ENCODE data around the gene TARBP1.
A peak's percentile ranks its signal among the peaks of the same experiment; 100 is the strongest.

The TARBP1 gene

DNA sequence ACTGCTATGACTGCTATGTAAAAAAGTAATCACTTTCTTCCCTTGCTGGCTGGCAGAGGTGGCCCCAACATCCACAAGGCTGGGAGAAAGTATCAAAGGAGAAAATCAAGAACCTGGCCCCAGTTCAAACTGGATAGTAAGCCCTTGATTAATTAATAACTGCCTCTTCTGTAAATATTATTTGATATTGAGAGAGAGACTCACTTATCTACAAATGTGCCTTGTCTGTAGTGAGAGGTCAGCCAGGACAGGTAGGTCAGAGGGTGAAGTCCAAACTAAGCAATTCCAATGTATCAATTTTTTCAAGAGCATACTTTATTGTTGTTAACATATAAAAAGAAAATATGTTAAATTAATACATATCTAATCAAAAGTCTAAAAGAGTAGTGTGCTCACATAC lies 23.8 kb upstream of the TARBP1 start:
- Histone ChIP-seq H3K9me3 (ENCODE audit: control insufficient read depth, low read length) (no peaks in the 10 kb centered on the region), H3K36me3 (ENCODE audit: control insufficient read depth, insufficient read depth, low read length) (no peaks in the 10 kb centered on the region), H3K4me3 (ENCODE audit: low read length) (no peak overlapping the region), H3K4me1 (ENCODE audit: control insufficient read depth, insufficient read depth, low read length) (peaks cover 16% of the 10 kb centered on the region), H3K9ac (ENCODE audit: low read length) (no peak overlapping the region), H3K27me3 (ENCODE audit: control insufficient read depth, insufficient read depth, low read length) (no peaks in the 10 kb centered on the region)

DNA sequence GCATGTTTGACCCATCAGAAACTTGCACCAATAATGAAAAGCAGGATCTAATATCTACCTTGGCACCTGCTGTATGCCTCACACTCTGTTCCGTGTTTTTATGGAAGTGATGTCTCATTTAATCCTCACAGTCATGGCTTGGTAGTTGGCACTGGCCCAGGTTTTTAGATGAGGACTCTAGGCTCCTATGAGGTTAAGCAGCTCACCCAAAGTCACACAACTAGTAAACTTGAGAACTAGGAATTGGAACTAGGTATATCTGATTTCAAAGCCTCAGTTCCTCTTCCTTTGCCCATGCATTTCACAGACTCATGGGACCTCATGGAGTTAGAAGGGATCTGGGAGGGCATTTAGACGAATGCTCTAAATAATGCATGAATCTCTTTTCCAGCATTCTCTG lies 21.3 kb upstream of the TARBP1 start:
- H3K4me3 ChIP-seq (ENCODE audit: low read length), result no peak overlapping the region
- H3K9ac ChIP-seq (ENCODE audit: low read length), result no peak overlapping the region
- H3K9me3 ChIP-seq (ENCODE audit: control insufficient read depth, low read length), result no peaks in the 10 kb centered on the region
- peaks cover 16% of the 10 kb centered on the region for H3K4me1 ChIP-seq (ENCODE audit: control insufficient read depth, insufficient read depth, low read length)
- H3K36me3 ChIP-seq (ENCODE audit: control insufficient read depth, insufficient read depth, low read length), result no peaks in the 10 kb centered on the region
- no peaks in the 10 kb centered on the region for H3K27me3 ChIP-seq (ENCODE audit: control insufficient read depth, insufficient read depth, low read length)

DNA sequence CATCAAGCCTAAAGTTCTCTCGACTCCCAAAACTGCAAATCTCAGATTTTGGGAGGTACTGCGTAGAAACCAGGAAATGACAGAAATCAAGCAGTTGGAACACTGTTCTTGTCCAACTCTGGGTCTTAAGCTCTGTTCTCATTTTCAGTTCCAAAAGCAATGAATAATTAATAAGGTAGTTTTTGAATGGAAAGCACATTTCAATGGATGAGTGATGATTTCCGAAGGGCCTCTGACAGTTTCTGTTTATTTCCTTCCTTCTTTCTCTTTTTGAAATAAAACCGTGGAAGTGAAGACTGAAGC lies 20.9 kb upstream of the TARBP1 start:
- no peaks in the 10 kb centered on the region for H3K36me3 ChIP-seq (ENCODE audit: control insufficient read depth, insufficient read depth, low read length)

DNA sequence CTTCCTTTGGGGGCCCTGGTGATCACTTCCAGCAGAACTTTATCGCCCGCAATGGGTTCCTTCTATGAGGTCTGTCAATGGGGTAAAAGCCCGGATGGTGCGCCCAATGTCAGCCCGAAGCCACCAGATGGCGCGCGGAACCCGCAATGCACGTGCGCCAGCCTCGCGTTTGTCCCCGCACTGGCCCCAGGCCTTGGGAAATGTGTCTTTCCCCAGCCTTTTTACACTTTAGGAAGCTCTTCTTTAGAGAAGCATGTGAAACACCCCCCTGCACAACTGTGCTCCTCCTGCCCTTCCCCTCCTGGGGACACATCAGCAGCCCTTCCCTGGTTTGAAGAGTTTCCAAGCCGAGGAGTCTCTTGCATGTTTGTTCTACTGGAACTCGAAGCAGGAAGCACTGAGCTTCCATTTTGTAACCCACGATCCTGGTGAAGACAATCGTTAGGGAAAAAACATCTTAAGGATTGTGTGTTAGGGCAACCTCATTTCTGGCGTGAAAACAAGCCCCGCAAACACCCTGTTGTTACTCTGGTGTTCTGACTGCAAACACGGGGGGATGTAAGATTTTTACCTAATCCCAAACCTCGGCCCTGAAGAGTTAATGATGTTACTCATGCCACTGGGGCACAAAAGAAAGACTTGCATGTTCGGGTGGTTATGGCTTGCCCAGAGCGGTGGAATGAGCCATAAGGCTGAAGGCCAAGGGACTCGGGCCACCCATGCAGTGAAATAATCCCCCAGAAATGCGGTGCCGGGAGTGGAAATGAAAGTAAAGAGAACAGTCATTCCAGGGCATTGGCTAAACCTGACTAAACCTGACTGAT lies 20.4 kb upstream of the TARBP1 start:
- no peak overlapping the region for H3K4me3 ChIP-seq (ENCODE audit: low read length)

More for the DNA sequence above, 20.9 kb upstream of the TARBP1 start:
- no peaks in the 10 kb centered on the region for H3K27me3 ChIP-seq (ENCODE audit: control insufficient read depth, insufficient read depth, low read length)
- H3K9me3 ChIP-seq (ENCODE audit: control insufficient read depth, low read length), result no peaks in the 10 kb centered on the region
- no peak overlapping the region for H3K4me3 ChIP-seq (ENCODE audit: low read length)
- H3K4me1 ChIP-seq (ENCODE audit: control insufficient read depth, insufficient read depth, low read length), result peaks cover 20% of the 10 kb centered on the region
- H3K9ac ChIP-seq (ENCODE audit: low read length), result peak overlapping the region; percentile 61

DNA sequence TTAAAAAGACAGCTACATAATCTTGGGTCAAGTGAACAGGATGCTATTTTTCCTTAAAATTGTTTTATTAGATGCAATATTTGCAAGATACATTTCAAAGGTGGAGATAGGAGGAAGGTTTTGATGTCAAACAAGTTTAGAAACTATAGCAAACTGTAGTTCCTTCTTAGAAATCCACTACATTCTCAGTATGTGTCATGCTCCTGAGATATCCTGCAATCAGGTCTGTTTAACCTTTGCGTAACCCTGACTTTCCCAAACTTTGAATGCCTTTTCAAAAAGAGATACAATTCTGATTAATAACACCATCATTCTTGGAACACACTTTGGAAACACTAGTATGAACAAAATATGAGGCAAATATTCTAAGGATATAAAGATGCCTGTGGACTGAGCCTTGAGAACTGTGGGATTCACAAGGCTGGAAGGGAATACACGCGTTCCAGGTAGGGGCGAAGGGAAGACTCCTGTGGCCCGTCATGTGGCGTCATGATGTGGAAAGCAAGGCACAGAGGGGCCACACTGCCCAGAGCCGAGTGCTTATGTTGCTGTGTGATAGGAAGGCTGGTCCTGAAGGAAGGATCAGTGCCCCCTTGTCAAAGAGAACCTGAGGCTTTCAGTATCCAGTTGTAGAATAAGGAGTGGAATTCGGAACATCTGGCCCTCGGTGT lies 19.6 kb upstream of the TARBP1 start:
- Histone ChIP-seq H3K4me3 (ENCODE audit: low read length) (no peak overlapping the region), H3K9me3 (ENCODE audit: control insufficient read depth, low read length) (no peaks in the 10 kb centered on the region), H3K9ac (ENCODE audit: low read length) (peak overlapping the region; percentile 61), H3K27me3 (ENCODE audit: control insufficient read depth, insufficient read depth, low read length) (no peaks in the 10 kb centered on the region), H3K4me1 (ENCODE audit: control insufficient read depth, insufficient read depth, low read length) (peaks cover 20% of the 10 kb centered on the region), H3K36me3 (ENCODE audit: control insufficient read depth, insufficient read depth, low read length) (no peaks in the 10 kb centered on the region)

More for the DNA sequence above, 20.4 kb upstream of the TARBP1 start:
- Histone ChIP-seq H3K4me1 (ENCODE audit: control insufficient read depth, insufficient read depth, low read length) (peaks cover 20% of the 10 kb centered on the region), H3K9ac (ENCODE audit: low read length) (peak overlapping the region; percentile 61), H3K27me3 (ENCODE audit: control insufficient read depth, insufficient read depth, low read length) (no peaks in the 10 kb centered on the region), H3K36me3 (ENCODE audit: control insufficient read depth, insufficient read depth, low read length) (no peaks in the 10 kb centered on the region), H3K9me3 (ENCODE audit: control insufficient read depth, low read length) (no peaks in the 10 kb centered on the region)

DNA sequence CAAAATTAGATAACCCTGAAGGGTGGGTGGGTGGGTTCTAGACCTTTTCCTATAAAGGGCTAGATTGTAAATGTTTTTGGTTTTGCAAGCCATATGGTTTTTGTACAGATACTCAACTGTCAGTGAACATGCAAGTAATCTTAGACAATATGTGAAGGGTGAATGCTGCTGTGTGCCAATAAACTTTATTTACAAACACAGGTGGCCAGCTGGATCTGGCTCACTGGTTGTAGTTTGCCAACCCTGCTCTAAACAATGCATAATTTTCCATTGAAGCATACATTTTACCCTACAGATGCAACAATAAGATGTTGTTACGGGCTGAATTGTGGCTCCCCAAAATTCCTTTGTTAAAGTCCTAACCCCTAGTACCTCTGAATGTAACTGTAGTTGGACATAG lies 18.6 kb upstream of the TARBP1 start:
- Histone ChIP-seq H3K4me3 (ENCODE audit: low read length) (no peak overlapping the region), H3K9ac (ENCODE audit: low read length) (no peak overlapping the region), H3K27me3 (ENCODE audit: control insufficient read depth, insufficient read depth, low read length) (no peaks in the 10 kb centered on the region), H3K4me1 (ENCODE audit: control insufficient read depth, insufficient read depth, low read length) (peaks cover 20% of the 10 kb centered on the region), H3K36me3 (ENCODE audit: control insufficient read depth, insufficient read depth, low read length) (no peaks in the 10 kb centered on the region), H3K9me3 (ENCODE audit: control insufficient read depth, low read length) (no peaks in the 10 kb centered on the region)

DNA sequence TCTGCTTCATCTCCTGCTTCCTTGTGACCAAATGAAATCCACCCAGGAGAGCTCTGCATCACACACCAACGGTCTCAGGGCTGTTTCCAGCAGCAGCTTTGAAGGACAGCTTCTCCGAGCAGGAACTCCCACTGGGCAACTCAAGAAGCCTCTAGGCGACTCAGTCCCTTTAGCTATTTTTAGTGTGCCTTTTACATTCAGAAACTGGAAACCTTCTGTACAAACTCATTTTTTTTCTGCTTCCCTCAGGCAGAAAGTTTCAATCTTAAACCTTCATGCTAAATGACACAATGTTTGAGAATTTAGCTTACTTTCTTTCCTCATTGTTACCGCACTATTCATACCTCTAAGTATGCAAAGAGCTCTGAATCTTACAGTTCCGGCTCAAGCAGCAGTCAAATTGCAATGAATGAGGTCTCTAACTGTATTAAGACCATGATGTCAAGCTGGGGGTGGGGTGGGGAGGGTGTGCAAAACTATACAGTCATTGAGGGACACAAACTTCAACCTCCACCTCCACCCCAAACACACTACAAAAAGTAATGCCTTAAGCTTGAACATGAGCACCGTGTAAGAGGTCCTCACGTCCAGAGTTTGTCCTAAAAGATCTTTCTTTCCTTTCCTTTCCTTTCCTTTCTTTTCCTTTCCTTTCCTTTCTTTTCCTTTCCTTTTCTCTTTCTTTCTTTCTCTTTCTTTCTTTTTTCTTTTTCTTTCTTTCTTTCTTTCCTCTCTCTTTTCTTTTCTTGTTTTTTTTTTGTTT lies 16.4 kb upstream of the TARBP1 start:
- H3K4me1 ChIP-seq (ENCODE audit: control insufficient read depth, insufficient read depth, low read length), result peaks cover 29% of the 10 kb centered on the region
- no peaks in the 10 kb centered on the region for H3K36me3 ChIP-seq (ENCODE audit: control insufficient read depth, insufficient read depth, low read length)
- H3K9me3 ChIP-seq (ENCODE audit: control insufficient read depth, low read length), result no peaks in the 10 kb centered on the region
- H3K9ac ChIP-seq (ENCODE audit: low read length), result no peak overlapping the region
- H3K27me3 ChIP-seq (ENCODE audit: control insufficient read depth, insufficient read depth, low read length), result no peaks in the 10 kb centered on the region
- no peak overlapping the region for H3K4me3 ChIP-seq (ENCODE audit: low read length)

DNA sequence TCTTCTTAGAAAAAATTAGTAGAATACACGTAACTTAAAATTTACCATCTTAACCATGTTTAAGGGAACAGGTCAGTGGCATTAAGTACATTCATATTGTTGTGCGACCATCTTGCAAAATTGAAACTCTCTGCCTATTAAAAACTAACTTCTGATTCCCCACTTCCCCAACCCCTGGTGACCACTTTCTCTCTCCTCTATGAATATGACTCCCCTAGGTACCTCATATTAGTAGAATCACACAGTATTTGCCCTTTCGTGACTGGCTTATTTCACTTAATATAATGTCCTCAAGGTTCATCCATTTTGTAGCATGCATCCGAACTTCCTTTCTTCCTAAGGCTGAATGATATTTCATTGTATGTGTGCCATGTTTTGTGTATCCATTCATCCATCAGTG lies 15.1 kb upstream of the TARBP1 start:
- Histone ChIP-seq H3K4me1 (ENCODE audit: control insufficient read depth, insufficient read depth, low read length) (peaks cover 18% of the 10 kb centered on the region), H3K4me3 (ENCODE audit: low read length) (no peak overlapping the region), H3K27me3 (ENCODE audit: control insufficient read depth, insufficient read depth, low read length) (no peaks in the 10 kb centered on the region), H3K9me3 (ENCODE audit: control insufficient read depth, low read length) (no peaks in the 10 kb centered on the region), H3K9ac (ENCODE audit: low read length) (no peak overlapping the region), H3K36me3 (ENCODE audit: control insufficient read depth, insufficient read depth, low read length) (no peaks in the 10 kb centered on the region)

DNA sequence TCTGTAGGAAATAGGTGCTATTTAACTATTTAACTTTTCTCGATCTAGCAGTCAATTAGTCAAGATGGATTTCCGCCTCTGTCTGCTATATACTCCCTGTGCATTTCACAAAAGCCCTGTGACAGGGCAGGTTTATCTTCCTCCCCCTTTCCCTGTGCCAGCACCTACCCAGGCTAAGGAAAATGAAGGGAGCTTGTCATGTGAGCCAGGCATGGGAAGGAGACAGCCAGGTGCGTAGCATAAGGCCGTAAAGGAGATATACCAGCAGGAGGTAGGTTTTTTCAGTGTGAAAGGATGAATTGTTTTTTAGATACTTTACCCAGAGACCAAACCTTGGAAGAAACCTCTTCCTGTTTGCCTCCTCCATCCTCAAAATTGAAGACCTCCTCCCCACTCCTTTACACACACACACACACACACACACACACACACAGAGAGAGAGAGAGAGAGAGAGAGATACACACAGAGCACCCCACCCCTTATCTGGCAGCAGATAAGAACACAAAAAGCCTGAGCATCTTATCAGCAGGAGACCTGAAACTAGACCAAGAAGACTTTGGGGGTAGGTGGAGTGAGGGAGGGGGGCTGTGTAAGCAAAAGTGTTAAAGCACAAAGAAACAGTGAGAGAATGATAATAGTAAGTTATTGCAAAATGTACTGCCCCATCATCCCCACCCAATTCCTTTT lies 12.0 kb upstream of the TARBP1 start:
- Histone ChIP-seq H3K9ac (ENCODE audit: low read length) (no peak overlapping the region), H3K36me3 (ENCODE audit: control insufficient read depth, insufficient read depth, low read length) (no peaks in the 10 kb centered on the region)

DNA sequence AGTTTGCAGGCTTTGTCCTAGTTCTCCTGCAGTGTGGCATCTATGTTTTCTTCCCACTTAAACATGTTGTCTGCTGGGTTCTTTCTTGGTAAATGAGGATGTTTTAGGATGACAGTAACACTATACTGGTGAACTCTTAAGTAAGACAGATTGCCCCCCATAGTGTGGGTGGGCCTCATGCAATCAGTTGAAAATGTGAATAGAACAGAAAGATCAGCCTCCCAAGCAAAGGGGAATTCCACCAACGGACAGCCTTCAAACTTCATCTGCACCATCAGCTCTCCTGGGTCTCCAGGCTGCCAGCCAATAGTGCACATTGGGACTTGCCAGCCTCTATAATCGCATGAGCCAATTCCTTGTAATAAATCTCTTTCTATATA lies 10.7 kb upstream of the TARBP1 start:
- Histone ChIP-seq H3K9ac (ENCODE audit: low read length) (no peak overlapping the region), H3K36me3 (ENCODE audit: control insufficient read depth, insufficient read depth, low read length) (no peaks in the 10 kb centered on the region), H3K4me1 (ENCODE audit: control insufficient read depth, insufficient read depth, low read length) (peaks cover 15% of the 10 kb centered on the region), H3K4me3 (ENCODE audit: low read length) (no peak overlapping the region), H3K9me3 (ENCODE audit: control insufficient read depth, low read length) (no peaks in the 10 kb centered on the region), H3K27me3 (ENCODE audit: control insufficient read depth, insufficient read depth, low read length) (no peaks in the 10 kb centered on the region)

More for the DNA sequence above, 12.0 kb upstream of the TARBP1 start:
- no peaks in the 10 kb centered on the region for H3K9me3 ChIP-seq (ENCODE audit: control insufficient read depth, low read length)
- peaks cover 18% of the 10 kb centered on the region for H3K4me1 ChIP-seq (ENCODE audit: control insufficient read depth, insufficient read depth, low read length)
- no peaks in the 10 kb centered on the region for H3K27me3 ChIP-seq (ENCODE audit: control insufficient read depth, insufficient read depth, low read length)
- H3K4me3 ChIP-seq (ENCODE audit: low read length), result no peak overlapping the region

DNA sequence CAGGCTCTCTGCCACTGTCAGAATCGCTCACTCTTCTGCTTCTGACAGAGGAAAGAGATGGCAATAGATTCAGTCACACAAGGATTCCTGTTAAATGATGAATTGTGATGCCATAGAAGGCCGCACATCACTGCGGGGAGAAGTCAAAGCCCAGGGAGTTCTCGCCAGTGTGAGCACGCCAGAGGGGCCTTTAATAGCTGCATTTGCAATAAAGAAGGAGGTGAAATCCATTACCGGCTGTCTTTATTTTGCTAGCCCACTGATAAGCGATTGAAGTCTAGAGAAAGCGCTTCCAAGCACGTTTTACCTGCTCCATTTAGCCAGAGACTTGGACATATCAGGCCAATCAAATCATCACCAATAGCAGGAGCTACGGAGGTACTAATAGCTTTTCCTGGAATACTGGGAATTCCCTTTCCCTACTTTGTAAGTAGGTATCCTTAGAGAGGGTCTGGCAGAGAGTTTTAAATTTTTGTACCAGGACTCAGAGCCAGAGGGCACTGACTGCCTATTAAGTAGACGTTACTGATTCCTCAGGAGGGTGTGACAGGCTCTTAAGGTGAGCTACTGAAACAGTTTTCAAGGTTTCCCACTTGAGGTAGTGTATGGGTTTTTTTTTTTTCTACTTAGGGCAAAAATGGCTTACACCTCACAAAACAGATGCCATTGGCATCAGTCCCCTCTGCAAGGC lies 10.2 kb upstream of the TARBP1 start:
- Histone ChIP-seq H3K9ac (ENCODE audit: low read length) (no peak overlapping the region), H3K9me3 (ENCODE audit: control insufficient read depth, low read length) (no peaks in the 10 kb centered on the region), H3K36me3 (ENCODE audit: control insufficient read depth, insufficient read depth, low read length) (no peaks in the 10 kb centered on the region), H3K27me3 (ENCODE audit: control insufficient read depth, insufficient read depth, low read length) (no peaks in the 10 kb centered on the region), H3K4me1 (ENCODE audit: control insufficient read depth, insufficient read depth, low read length) (peaks cover 15% of the 10 kb centered on the region), H3K4me3 (ENCODE audit: low read length) (no peak overlapping the region)
